GM21619 (cell line): ENCODE data around the gene CXCL5.

Source experiments
- ATAC-seq: cut with Tn5 transposase; IDR thresholded peaks from one replicate; pipeline ENCODE4 v1.9.1; 2021; ENCODE audit not compliant: unreplicated experiment

Gene CXCL5

GRCh38 chr4:73998040-73999011 is at the start of gene CXCL5:
TSS of gene CXCL5 (minus strand) at chr4:73998677. CDS start at chr4:73998581, 96 bp downstream.
- ATAC-seq: no peak

GRCh38 chr4:74047152-74047551 is 48.7 kb upstream of the CXCL5 start:
- ATAC-seq: no peak

DNA sequence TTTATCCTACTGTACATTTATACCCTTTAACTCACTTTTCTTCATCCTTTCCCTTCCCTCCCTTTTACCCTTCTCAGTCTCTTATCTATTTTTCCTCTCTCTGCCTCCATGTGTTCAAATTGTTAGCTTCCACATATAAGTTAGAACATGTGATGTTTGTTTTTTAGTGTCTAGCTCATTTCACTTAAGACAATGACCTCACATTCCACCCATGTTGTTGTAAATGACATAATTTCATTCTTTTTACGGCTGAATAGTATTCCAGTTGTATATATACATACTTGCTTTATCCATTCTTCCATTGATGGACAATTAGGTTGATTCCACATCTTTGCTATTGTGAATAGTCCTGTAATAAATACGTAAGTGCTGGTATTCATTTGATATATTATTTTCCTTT is 47.3 kb upstream of the CXCL5 start:
- no peak for ATAC-seq

- no peak for ATAC-seq
These were observed 46.8 kb upstream of the CXCL5 start for GRCh38 chr4:74045247-74045646.

GRCh38 chr4:74044677-74045076 is 46.2 kb upstream of the CXCL5 start:
- ATAC-seq: no peak

DNA sequence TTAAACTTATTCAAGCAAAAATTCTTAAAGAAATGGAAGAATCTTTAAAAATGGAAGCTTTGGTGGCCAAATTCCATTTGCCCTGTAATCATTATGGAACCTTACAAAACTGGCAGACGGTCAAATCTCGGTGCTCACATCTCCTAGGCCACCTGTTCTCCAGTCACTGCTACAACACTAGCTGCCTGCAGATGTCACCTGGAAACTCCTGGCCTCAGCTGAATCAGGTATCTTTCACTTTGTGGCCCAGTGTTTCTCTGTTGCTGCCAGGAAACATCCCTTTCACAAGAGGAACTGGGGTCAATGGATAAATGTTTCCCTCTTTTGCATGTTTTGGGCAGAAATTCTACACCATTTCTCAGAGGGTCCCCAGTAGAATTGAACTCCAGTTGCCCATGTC is 44.2 kb upstream of the CXCL5 start:
- ATAC-seq: no peak

DNA sequence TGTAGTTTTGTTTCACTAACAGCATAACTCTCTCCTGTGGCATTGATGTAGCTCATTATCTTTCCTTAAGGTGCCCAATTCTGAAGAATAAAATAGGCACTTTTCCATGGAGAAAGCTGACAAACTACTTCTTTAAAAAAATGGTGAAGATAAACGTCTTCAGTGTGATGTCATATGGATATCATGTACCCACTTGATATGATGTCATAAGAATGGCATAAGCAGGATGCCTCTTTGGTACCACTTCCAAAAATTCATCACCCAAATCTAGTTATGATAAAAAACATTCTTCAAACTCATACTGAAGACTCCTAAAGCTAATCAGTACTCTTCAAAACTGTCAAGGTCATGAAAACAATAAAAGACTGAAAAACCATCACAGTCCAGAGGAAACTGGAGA is 42.9 kb upstream of the CXCL5 start:
- no peak for ATAC-seq

DNA sequence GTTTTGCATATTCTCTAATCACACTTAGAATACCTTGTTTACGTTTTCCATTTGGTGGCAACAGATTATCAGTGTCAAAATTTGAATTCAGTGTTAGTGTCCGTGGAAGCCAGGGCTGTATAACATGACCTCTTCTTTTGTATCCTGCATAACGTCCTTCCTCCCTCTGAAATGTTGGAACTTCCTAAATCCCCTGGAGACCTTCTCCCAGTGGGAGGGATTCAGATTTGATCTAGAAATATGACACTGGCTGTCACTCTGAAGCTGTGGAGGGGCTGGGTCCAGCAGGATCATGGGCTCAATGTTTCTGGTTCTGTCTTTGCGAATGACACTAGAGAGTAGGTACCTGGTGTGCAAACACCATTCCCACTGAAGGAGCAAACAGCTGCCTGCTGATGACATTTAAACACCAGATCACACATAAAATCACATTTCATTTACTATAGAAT is 40.9 kb upstream of the CXCL5 start:
- ATAC-seq: no peak

DNA sequence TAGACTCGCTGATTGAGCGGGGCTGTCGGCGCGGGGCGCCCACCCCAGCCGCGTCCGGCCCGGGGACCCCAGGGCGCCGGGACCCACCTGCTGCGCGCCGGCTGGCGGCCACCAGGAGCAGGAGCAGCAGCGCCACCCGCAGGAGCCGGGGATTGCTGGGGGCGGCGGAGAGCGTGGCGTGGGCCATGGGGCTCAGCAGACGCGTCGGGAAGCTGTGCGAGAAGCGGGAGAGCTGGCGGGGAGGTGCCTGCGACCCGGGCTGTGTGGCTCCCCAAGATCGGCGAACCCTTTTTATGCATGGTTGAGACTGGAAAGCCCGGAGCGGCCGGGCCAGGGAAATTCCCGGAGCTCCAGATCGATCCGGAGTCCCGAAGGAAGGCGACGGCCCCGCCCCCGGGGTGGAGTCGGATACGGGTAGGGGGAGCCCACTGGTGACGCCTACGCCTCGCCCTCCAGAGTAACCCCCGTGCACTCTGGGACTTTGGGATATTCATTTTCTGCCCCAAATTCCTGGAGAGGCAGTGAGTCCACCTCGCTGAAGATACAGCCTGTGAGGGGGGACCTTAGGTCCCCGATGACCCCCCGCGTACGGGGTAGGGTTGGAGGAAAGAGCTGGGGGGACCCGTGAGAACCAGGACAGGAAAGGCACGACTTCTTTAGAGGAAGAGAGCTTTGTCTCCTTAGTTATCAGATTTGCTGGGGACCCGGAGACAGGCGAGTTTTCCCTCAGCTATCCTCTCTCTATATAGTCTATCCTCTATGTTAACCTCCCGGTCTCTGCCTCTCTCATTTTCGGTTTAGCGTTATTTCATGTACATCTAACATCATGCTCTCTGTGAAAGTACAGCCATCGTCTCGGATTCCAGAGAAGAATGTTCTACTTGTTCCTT is 40.2 kb upstream of the CXCL5 start, which contains the start of gene CXCL3:
Gene CXCL3, minus strand, starts transcription at position 265 of the 890 bp plus-strand sequence. Its CDS starts 78 bp downstream, at position 187.
- peak; percentile 44 for ATAC-seq

GRCh38 chr4:74038086-74038424 is 39.6 kb upstream of the CXCL5 start:
- peak; percentile 27 for ATAC-seq

- no peak for ATAC-seq
These were observed 38.8 kb upstream of the CXCL5 start for GRCh38 chr4:74037076-74037955.

- ATAC-seq: no peak
These were observed 35.3 kb upstream of the CXCL5 start for GRCh38 chr4:74033739-74034138.

DNA sequence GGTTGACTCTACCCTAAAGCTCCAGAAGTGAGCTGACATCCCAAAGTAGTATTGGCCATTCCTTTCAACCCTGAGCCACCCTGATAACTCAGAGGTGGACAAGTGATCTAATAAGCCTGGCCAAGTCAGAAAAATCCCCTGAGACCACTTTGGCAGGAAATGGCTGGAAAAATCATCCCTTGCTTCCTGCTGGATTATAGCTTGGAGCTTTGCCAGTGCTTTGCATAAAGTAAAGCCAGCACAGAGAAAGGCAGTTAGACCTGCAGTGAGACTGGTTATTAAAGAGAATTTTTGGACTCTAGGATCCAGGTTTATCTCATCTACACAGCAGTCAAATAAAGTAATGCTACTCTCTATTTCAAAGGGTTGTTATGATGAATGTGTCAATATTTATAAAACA is 33.6 kb upstream of the CXCL5 start:
- no peak for ATAC-seq

DNA sequence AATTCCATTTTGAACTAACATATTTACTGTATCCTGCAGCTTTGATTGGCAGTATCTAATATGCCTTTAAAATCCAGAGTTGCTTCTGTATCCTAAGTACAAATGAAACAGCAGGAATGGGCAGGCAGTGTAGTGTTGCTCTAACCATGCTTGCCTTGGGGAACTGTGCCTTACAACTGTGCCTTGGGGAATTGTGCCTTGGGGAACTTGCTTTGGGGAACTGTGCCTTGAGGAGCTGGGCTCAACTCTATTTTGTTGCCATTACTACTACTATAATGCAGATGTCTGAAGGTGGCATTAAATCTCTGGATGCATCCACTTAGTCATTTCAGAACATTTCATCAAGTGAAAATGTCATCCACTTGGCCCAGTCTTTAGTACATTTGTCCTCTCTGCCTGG is 33.1 kb upstream of the CXCL5 start:
- ATAC-seq: no peak

DNA sequence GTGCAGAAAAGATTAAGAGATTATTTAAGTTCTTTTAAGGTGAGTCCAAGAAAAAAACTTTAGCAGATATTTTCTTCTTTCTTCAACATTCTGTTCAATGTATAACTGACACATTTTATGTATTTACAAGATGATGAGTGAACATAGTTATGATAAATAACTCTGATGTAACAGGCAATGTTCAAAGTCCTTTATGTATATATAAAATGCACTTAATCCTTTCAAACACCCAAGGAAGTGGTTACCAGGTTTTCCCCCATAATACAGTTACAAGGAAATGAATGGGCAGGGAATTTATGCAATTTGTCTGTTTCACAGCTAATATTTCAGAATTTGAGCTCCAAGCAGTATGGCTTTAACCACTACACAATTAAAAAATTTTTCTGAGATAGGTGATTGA is 31.8 kb upstream of the CXCL5 start:
- no peak for ATAC-seq

GRCh38 chr4:74028504-74028903 is 30.0 kb upstream of the CXCL5 start:
- no peak for ATAC-seq

- no peak for ATAC-seq
These were observed 25.2 kb upstream of the CXCL5 start for GRCh38 chr4:74023709-74024108.

DNA sequence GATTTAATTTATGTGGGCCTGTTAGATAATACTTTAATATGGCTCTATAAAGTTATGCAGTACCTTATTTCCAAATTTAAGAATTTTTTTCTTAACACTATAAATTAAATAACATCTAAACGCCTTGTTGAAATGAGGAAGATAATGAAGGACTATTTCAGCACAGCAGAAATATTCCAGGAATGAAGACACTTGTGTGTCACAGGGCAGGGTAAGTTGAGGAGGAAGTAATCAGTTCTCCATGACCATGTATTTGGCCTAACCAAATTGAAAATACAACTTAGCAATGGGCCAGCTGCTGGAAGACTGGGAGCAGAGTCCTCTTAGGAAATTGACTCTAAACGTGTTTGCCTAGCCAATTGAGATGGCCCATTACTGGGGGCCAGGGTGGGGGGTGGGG is 23.1 kb upstream of the CXCL5 start:
- ATAC-seq: no peak

GRCh38 chr4:74018771-74019170 is 20.3 kb upstream of the CXCL5 start:
- no peak for ATAC-seq

DNA sequence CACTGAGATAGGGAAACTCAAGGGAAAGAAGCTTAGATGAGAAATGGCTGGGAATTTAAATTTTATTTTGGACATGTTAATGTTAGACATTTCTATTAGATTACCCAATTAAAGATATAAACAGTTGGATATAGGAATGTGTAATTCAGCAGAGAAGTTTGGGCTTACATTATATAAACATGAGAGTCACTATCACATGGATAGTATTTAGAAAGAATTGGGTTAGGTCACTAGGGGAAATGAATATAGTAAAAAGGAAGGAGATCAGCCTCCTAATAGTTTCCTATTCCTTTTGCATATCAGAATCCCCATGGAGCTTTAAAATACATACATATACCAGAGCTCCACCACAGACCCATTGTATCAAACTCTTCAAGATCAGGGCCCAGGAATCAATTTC is 19.6 kb upstream of the CXCL5 start:
- no peak for ATAC-seq

GRCh38 chr4:74016068-74016467 is 17.6 kb upstream of the CXCL5 start:
- no peak for ATAC-seq
